GM21423 (cell line): ENCODE measurements around the gene APOOL.
"Not testable (repeated sequence)": the region's sequence is repeated elsewhere in the genome, so short reads cannot be mapped to it uniquely, and the experiment has no call there.

Source experiments
- ATAC-seq: cut with Tn5 transposase; IDR thresholded peaks from one replicate; pipeline ENCODE4 v1.9.1; 2021; ENCODE audit warnings: mild to moderate bottlenecking, moderate library complexity; ENCODE audit not compliant: unreplicated experiment

APOOL gene

GRCh38 chrX:85003655-85004244, at the start of gene APOOL:
TSS of gene APOOL (plus strand) at chrX:85003877. CDS start at chrX:85003913, 36 bp downstream.
- peak; percentile 99 for ATAC-seq

GRCh38 chrX:84956304-84956703, 47.4 kb upstream of the APOOL start:
- no peak for ATAC-seq

GRCh38 chrX:84974803-84975202, 28.9 kb upstream of the APOOL start:
- no peak for ATAC-seq

- ATAC-seq = not testable (repeated sequence)
Measured at GRCh38 chrX:84991739-84992138, 11.9 kb upstream of the APOOL start.

- ATAC-seq = no peak
Measured at GRCh38 chrX:84993150-84993549, 10.5 kb upstream of the APOOL start.

- ATAC-seq = no peak
Measured at GRCh38 chrX:85001344-85001743, 2.3 kb upstream of the APOOL start.

- no peak for ATAC-seq
Measured at GRCh38 chrX:85004255-85004654, 578 bp downstream of the APOOL start.

- ATAC-seq = no peak
Measured at GRCh38 chrX:85012098-85012497, 8.4 kb downstream of the APOOL start.

GRCh38 chrX:85015351-85015750, 11.7 kb downstream of the APOOL start:
- not testable (repeated sequence) for ATAC-seq

GRCh38 chrX:85017721-85018120, 14.0 kb downstream of the APOOL start:
- no peak for ATAC-seq

GRCh38 chrX:85018471-85018870, 14.8 kb downstream of the APOOL start:
- no peak for ATAC-seq

GRCh38 chrX:85020216-85020615, 16.5 kb downstream of the APOOL start:
- ATAC-seq = no peak

- ATAC-seq = no peak
Measured at GRCh38 chrX:85024044-85024443, 20.4 kb downstream of the APOOL start.

GRCh38 chrX:85024562-85024961, 20.9 kb downstream of the APOOL start:
- ATAC-seq = no peak

GRCh38 chrX:85026170-85026569, 22.5 kb downstream of the APOOL start:
- ATAC-seq = no peak

- ATAC-seq = no peak
Measured at GRCh38 chrX:85029043-85029442, 25.4 kb downstream of the APOOL start.

GRCh38 chrX:85031505-85031904, 27.8 kb downstream of the APOOL start:
- no peak for ATAC-seq

- ATAC-seq = no peak
Measured at GRCh38 chrX:85037114-85037513, 33.4 kb downstream of the APOOL start.

GRCh38 chrX:85051627-85052026, 48.0 kb downstream of the APOOL start:
- ATAC-seq = no peak

GRCh38 chrX:85052205-85052604, 48.5 kb downstream of the APOOL start:
- ATAC-seq = no peak

GRCh38 chrX:85052636-85053343, 49.1 kb downstream of the APOOL start:
- no peak for ATAC-seq

GRCh38 chrX:85065512-85066198, 62.0 kb downstream of the APOOL start:
- peak; percentile 52 for ATAC-seq
